Karpas-422 (cell line): ENCODE results near the gene SSBP2. TPM values are rescaled to one million over a fixed set of nuclear protein-coding genes. Genes with fewer than 3 reads are reported as not detected.
"Not testable (repeated sequence)": the region's sequence is repeated elsewhere in the genome, so short reads cannot be mapped to it uniquely, and the experiment has no call there.

Experiments
- DNase-seq: peaks from one replicate; pipeline ENCODE4 v3.0.0-alpha.2; 2015
- H2AFZ ChIP-seq: fragments of 200-600 bp; sonication (generic); 2 replicates; pipeline ENCODE4 v1.6.1; 2014; ENCODE audit warnings: antibody characterized with exemption, low read length, mixed read lengths
- H3K27ac ChIP-seq: fragments of 200-600 bp; sonication (generic); 2 replicates; pipeline ENCODE4 v1.5.1; 2014; ENCODE audit warnings: mild to moderate bottlenecking, low read length, moderate library complexity
- H3K27me3 ChIP-seq: fragments of 200-600 bp; sonication (generic); 2 replicates; pipeline ENCODE4 v1.6.1; 2014; ENCODE audit warnings: low read length, mixed read lengths
- H3K36me3 ChIP-seq: fragments of 200-600 bp; sonication (generic); 2 replicates; pipeline ENCODE4 v1.6.1; 2014; ENCODE audit warnings: low read length, mixed read lengths; ENCODE audit not compliant: insufficient read depth
- H3K4me1 ChIP-seq: fragments of 200-600 bp; sonication (generic); 2 replicates; pipeline ENCODE4 v1.6.1; 2014; ENCODE audit warnings: mild to moderate bottlenecking, low read length, mixed read lengths
- H3K4me2 ChIP-seq: fragments of 200-600 bp; sonication (generic); 2 replicates; pipeline ENCODE4 v1.6.1; 2014; ENCODE audit warnings: low read length, low read depth, mild to moderate bottlenecking; ENCODE audit not compliant: poor library complexity, severe bottlenecking
- H3K4me3 ChIP-seq: fragments of 200-600 bp; sonication (generic); 2 replicates; pipeline ENCODE4 v1.5.1; 2014; ENCODE audit warnings: mild to moderate bottlenecking, antibody characterized with exemption, low read length, mixed read lengths
- H3K79me2 ChIP-seq: fragments of 200-600 bp; sonication (generic); 2 replicates; pipeline ENCODE4 v1.6.1; 2014; ENCODE audit warnings: mild to moderate bottlenecking, low read length, mixed read lengths
- H3K9ac ChIP-seq: fragments of 200-600 bp; sonication (generic); 2 replicates; pipeline ENCODE4 v1.6.0; 2014; ENCODE audit warnings: low read length
- H3K9me2 ChIP-seq: fragments of 200-600 bp; sonication (generic), shearing (Covaris generic); replicated peaks from 2 replicates; pipeline ENCODE4 v1.6.0; 2014; ENCODE audit warnings: mild to moderate bottlenecking, low read length, moderate library complexity; ENCODE audit not compliant: insufficient read depth
- H3K9me3 ChIP-seq: fragments of 300-700, 200-600 bp; sonication (generic); 2 replicates; pipeline ENCODE4 v1.6.1; 2014; ENCODE audit warnings: low read length, mixed read lengths
- H4K20me1 ChIP-seq: fragments of 200-600 bp; sonication (generic); 2 replicates; pipeline ENCODE4 v1.6.1; 2014; ENCODE audit warnings: mild to moderate bottlenecking, antibody characterized with exemption, low read length, low read depth; ENCODE audit not compliant: insufficient read depth
- total RNA-seq: library from RNA; depleted of rRNA; stranded (reverse); fragments of >200 nt; shearing (Covaris generic); gene quantifications from 2 replicates; pipeline ENCODE4 v1.2.3, GENCODE V29; 2014; ENCODE audit warnings: low replicate concordance

The SSBP2 gene
- total RNA-seq, 1 experiment from 2014 or later: 148 TPM

DNA sequence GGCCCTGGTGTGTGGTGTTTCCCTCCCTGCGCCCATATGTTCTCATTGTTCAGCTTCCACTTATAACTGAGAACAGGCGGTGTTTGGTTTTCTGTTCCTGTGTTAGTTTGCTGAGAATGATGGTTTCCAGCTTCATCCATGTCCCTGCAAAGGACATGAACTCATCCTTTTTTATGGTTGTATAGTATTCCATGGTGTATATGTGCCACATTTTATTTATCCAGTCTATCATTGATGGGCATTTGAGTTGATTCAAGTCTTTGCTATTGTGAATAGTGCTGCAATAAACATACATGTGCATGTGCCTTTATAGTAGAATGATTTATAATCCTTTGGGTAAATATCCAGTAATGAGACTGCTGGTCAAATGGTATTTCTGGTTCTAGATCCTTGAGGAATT is 36.8 kb downstream of the SSBP2 start:
- H4K20me1 ChIP-seq, H2AFZ ChIP-seq, H3K4me2 ChIP-seq, DNase-seq, H3K4me3 ChIP-seq, H3K27me3 ChIP-seq, H3K36me3 ChIP-seq, H3K27ac ChIP-seq, H3K9me3 ChIP-seq, H3K9me2 ChIP-seq, H3K9ac ChIP-seq: not testable (repeated sequence)
- Histone ChIP-seq H3K79me2 (peaks cover 96% of the 10 kb centered on the region), H3K4me1 (peaks cover 43% of the 10 kb centered on the region)

GRCh38 chr5:81708889-81709288 is 42.0 kb downstream of the SSBP2 start:
- Histone ChIP-seq H3K4me2 (no peak overlapping the region), H3K27me3 (no peaks in the 10 kb centered on the region), H3K36me3 (peaks cover 30% of the 10 kb centered on the region), H3K9me3 (no peaks in the 10 kb centered on the region), H2AFZ (no peak overlapping the region), H3K27ac (no peak overlapping the region), H3K4me3 (no peak overlapping the region), H4K20me1 (no peaks in the 10 kb centered on the region), H3K4me1 (peaks cover 27% of the 10 kb centered on the region), H3K9ac (no peak overlapping the region), H3K79me2 (peaks cover 98% of the 10 kb centered on the region), H3K9me2 (no peaks in the 10 kb centered on the region)
- DNase-seq: no peak

- Histone ChIP-seq H3K79me2 (peaks cover 98% of the 10 kb centered on the region), H3K27ac (no peak overlapping the region), H4K20me1 (no peaks in the 10 kb centered on the region), H3K4me1 (no peaks in the 10 kb centered on the region), H2AFZ (no peak overlapping the region), H3K4me3 (no peak overlapping the region), H3K9me2 (no peaks in the 10 kb centered on the region), H3K9me3 (0 out of 2 replicates have a peak, but pooled peaks cover 3% of the 10 kb centered on the region), H3K4me2 (no peak overlapping the region), H3K27me3 (no peaks in the 10 kb centered on the region), H3K9ac (no peak overlapping the region), H3K36me3 (peaks cover 38% of the 10 kb centered on the region)
- no peak for DNase-seq
These were observed 47.1 kb downstream of the SSBP2 start for GRCh38 chr5:81703840-81704239.

GRCh38 chr5:81700166-81700565 is 50.7 kb downstream of the SSBP2 start:
- H2AFZ ChIP-seq: no peak overlapping the region
- DNase-seq: no peak

GRCh38 chr5:81698813-81699212 is 52.1 kb downstream of the SSBP2 start:
- H3K79me2 ChIP-seq: peaks cover 98% of the 10 kb centered on the region
- H3K36me3 ChIP-seq: peaks cover 26% of the 10 kb centered on the region
- DNase-seq: no peak

More at GRCh38 chr5:81700166-81700565, 50.7 kb downstream of the SSBP2 start:
- Histone ChIP-seq H3K4me2 (no peak overlapping the region), H3K36me3 (peaks cover 27% of the 10 kb centered on the region), H3K4me3 (no peak overlapping the region), H4K20me1 (no peaks in the 10 kb centered on the region), H3K27ac (no peak overlapping the region), H3K9ac (no peak overlapping the region), H3K9me3 (0 out of 2 replicates have a peak, but pooled peaks cover 3% of the 10 kb centered on the region), H3K27me3 (no peaks in the 10 kb centered on the region), H3K9me2 (no peaks in the 10 kb centered on the region), H3K4me1 (no peaks in the 10 kb centered on the region), H3K79me2 (peaks cover 98% of the 10 kb centered on the region)

GRCh38 chr5:81696418-81697397 is 54.2 kb downstream of the SSBP2 start:
- H3K79me2 ChIP-seq: peaks cover 100% of the 10 kb centered on the region
- H3K4me2 ChIP-seq: no peak overlapping the region
- no peaks in the 10 kb centered on the region for H3K9me2 ChIP-seq
- H3K9me3 ChIP-seq: 0 out of 2 replicates have a peak, but pooled peaks cover 6% of the 10 kb centered on the region
- H3K4me3 ChIP-seq: no peak overlapping the region
- no peak for DNase-seq
- H3K4me1 ChIP-seq: no peaks in the 10 kb centered on the region
- no peaks in the 10 kb centered on the region for H4K20me1 ChIP-seq
- H3K27ac ChIP-seq: no peak overlapping the region; the same call in 1 of the 2 replicates
- H2AFZ ChIP-seq: no peak overlapping the region
- no peak overlapping the region for H3K9ac ChIP-seq
- H3K27me3 ChIP-seq: no peaks in the 10 kb centered on the region
- H3K36me3 ChIP-seq: peaks cover 28% of the 10 kb centered on the region

More at GRCh38 chr5:81698813-81699212, 52.1 kb downstream of the SSBP2 start:
- Histone ChIP-seq H3K27me3 (no peaks in the 10 kb centered on the region), H2AFZ (no peak overlapping the region), H3K4me3 (no peak overlapping the region), H3K27ac (no peak overlapping the region), H3K4me1 (no peaks in the 10 kb centered on the region), H3K9me3 (0 out of 2 replicates have a peak, but pooled peaks cover 3% of the 10 kb centered on the region), H3K9me2 (no peaks in the 10 kb centered on the region), H3K4me2 (no peak overlapping the region), H4K20me1 (no peaks in the 10 kb centered on the region), H3K9ac (no peak overlapping the region)

- no peaks in the 10 kb centered on the region for H4K20me1 ChIP-seq
- no peak overlapping the region for H3K4me2 ChIP-seq
- H3K4me3 ChIP-seq: no peak overlapping the region
- no peak overlapping the region for H3K27ac ChIP-seq
- no peak for DNase-seq
- no peaks in the 10 kb centered on the region for H3K4me1 ChIP-seq
- peaks cover 26% of the 10 kb centered on the region for H3K36me3 ChIP-seq
- peaks cover 14% of the 10 kb centered on the region for H3K9me3 ChIP-seq
- H3K9me2 ChIP-seq: no peaks in the 10 kb centered on the region
- H3K27me3 ChIP-seq: no peaks in the 10 kb centered on the region
- H3K9ac ChIP-seq: no peak overlapping the region
- H2AFZ ChIP-seq: no peak overlapping the region
- H3K79me2 ChIP-seq: peaks cover 100% of the 10 kb centered on the region
These were observed 56.2 kb downstream of the SSBP2 start for GRCh38 chr5:81694726-81695125.

DNA sequence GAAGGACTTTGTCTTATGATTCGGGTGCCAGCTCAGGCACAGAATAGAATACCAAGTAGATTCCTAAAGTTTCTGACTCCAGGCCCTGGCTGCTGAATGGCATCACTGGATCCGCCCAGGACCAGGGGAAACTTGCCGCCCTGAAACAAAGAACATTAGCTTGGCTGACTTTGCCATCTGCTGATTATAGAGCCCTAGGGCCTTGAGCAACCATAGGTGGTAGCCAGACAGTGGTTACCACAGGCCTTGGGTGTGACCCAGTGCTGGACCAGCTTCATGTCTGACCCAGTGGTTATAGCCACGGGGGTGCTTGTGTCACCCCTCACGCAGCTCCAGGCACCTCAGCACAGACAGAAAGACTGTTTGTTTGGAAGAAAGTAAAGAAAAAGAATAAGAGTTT is 62.7 kb downstream of the SSBP2 start:
- peaks cover 38% of the 10 kb centered on the region for H3K36me3 ChIP-seq

More for the DNA sequence above, 62.7 kb downstream of the SSBP2 start:
- Histone ChIP-seq H2AFZ (no peak overlapping the region), H3K9me3 (peaks cover 21% of the 10 kb centered on the region), H3K4me1 (peaks cover 8% of the 10 kb centered on the region; the same call in 1 of the 2 replicates), H3K9me2 (no peaks in the 10 kb centered on the region), H3K79me2 (peaks cover 98% of the 10 kb centered on the region), H3K9ac (no peak overlapping the region), H4K20me1 (no peaks in the 10 kb centered on the region), H3K27me3 (no peaks in the 10 kb centered on the region), H3K4me2 (no peak overlapping the region), H3K4me3 (no peak overlapping the region), H3K27ac (no peak overlapping the region)
- DNase-seq: no peak
